KOPT-K1 (cell line): ENCODE data around the gene TAS2R7.
A peak's percentile ranks its signal among the peaks of the same experiment; 100 is the strongest.
"Not testable (repeated sequence)": the region's sequence is repeated elsewhere in the genome, so short reads cannot be mapped to it uniquely, and the experiment has no call there.

ENCODE experiments used
- H3K27ac ChIP-seq: fragments of 200-600 bp; sonication (generic); 2 replicates; pipeline ENCODE4 v1.5.1; 2016; ENCODE audit warnings: antibody characterized with exemption, mild to moderate bottlenecking, low read depth, low read length; ENCODE audit not compliant: poor library complexity, severe bottlenecking
- H3K36me3 ChIP-seq: fragments of 200-600 bp; sonication (generic); 2 replicates; pipeline ENCODE4 v1.5.1; 2017; ENCODE audit warnings: antibody characterized with exemption, mild to moderate bottlenecking, low read length, moderate library complexity; ENCODE audit not compliant: insufficient read depth
- H3K9me3 ChIP-seq: fragments of 200-600 bp; sonication (generic); 2 replicates; pipeline ENCODE4 v1.5.1; 2017; ENCODE audit warnings: antibody characterized with exemption, low read length, mild to moderate bottlenecking; ENCODE audit not compliant: insufficient read depth, poor library complexity, severe bottlenecking

The TAS2R7 gene

DNA sequence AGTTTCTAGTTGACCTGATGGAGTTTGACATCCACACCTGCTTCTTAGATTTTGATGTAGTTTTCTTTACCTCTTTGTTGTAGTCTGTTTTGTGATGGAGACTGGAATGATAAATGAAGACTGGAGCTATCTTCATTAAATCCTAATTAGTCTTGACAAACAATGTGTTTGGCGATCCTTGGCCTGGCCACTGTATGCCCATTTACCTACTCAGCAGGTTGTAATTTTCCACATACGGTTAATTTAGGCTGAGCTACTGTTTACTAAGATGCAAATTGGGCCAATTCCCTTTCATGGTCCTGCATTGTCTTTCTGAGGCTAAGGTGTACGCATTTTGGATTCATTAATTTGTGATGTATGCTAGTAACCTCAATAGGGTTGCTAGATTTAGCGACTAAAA, at the start of gene TAS2R7:
Gene TAS2R7 (minus strand): TSS at position 41 of the 400 bp plus-strand sequence. CDS start 57 bp downstream, outside the sequence.
- no peaks in the 10 kb centered on the region for H3K36me3 ChIP-seq
- no peak within 1 kb of the TSS for H3K27ac ChIP-seq
- no peaks in the 10 kb centered on the region for H3K9me3 ChIP-seq

DNA sequence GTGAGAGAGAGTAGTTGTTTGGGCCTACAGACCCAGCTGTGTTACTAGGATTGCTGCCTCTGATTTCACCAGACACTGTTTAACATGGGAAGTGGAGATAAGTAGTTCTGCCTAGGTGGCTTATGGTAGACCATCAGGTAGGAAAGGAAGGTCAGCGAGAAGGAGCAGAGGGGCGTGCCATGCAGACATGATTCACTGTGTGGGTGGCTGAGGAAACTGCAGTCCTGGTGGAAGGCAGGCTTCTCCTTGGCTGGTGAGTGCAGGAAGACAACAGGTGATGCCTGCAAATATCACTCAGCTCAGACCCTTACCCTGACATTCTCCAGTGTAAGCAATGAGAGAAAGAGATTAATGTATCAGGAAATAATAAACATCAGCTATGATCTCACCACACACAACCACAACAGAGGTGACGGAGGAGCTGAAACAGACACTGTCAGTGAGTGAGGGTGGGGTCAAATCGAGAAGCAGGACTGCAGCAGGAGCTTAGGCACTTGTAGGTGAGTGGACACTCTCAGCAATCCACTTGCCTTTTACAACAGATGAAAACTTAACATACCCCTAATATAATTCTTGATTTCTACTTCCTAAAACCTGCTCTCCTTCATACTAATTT, 48.9 kb upstream of the TAS2R7 start:
- Histone ChIP-seq H3K36me3 (peaks cover 17% of the 10 kb centered on the region; the same call in 1 of the 2 replicates), H3K9me3 (peaks cover 15% of the 10 kb centered on the region), H3K27ac (no peak overlapping the region)

DNA sequence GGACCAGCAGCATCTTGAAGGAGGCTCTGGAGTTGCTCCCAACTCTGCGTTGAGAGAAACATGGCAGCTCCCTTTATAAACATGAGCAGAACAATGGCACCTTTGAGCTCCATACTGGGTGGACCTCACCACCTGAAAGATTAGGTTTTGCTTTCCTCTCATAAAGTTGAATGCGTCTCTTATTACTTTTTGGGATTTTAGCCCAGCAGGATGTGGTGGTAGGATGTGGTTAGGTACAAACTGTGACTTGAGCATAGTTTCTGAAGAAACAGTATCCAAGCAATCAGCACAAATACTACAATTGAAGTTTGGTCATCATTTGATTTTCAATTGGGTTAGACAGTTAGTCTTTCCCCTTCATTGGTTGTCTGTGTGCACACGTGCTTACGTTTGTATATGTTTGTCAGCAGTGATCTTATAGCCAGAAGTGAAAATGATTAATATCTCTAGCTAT, 47.0 kb upstream of the TAS2R7 start, which contains the start of gene PRR4:
Gene PRR4 (minus strand): TSS at position 51 of the 454 bp plus-strand sequence. CDS start 38 bp downstream, at position 13.
- Histone ChIP-seq H3K36me3 (peaks cover 7% of the 10 kb centered on the region; the same call in 1 of the 2 replicates), H3K27ac (peak within 1 kb of the TSS; percentile 8), H3K9me3 (no peaks in the 10 kb centered on the region)

- H3K36me3 ChIP-seq = peaks cover 7% of the 10 kb centered on the region; the same call in 1 of the 2 replicates
- H3K27ac ChIP-seq = no peak overlapping the region
- H3K9me3 ChIP-seq = no peaks in the 10 kb centered on the region
These were observed 45.3 kb upstream of the TAS2R7 start for GRCh38 chr12:10847744-10848143.

GRCh38 chr12:10842862-10843261, 40.4 kb upstream of the TAS2R7 start:
- no peaks in the 10 kb centered on the region for H3K9me3 ChIP-seq
- no peak overlapping the region for H3K27ac ChIP-seq
- peaks cover 7% of the 10 kb centered on the region; the same call in 1 of the 2 replicates for H3K36me3 ChIP-seq

DNA sequence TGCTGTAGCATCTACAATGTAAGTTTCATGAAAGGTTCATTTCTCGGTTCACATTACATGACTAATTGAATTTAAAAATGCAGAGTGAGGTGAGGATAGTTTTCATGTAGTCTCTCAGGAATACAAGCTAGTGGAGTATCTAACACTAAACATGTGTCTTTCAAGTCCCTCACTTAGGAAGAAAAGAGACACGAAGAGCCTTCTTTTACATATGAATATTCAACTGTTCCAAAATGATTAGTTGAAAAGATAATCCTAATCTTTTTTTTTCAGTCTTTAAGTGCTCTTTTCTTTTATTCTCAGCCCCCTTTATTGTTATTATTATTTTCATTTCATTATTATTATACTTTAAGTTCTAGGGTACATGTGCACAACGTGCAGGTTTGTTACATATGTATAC, 36.0 kb upstream of the TAS2R7 start:
- H3K27ac ChIP-seq = no peak overlapping the region
- H3K9me3 ChIP-seq = no peaks in the 10 kb centered on the region
- H3K36me3 ChIP-seq = no peaks in the 10 kb centered on the region; the same call in 1 of the 2 replicates

- H3K36me3 ChIP-seq = no peaks in the 10 kb centered on the region
- no peaks in the 10 kb centered on the region for H3K9me3 ChIP-seq
These were observed 27.6 kb upstream of the TAS2R7 start for GRCh38 chr12:10829994-10830393.

DNA sequence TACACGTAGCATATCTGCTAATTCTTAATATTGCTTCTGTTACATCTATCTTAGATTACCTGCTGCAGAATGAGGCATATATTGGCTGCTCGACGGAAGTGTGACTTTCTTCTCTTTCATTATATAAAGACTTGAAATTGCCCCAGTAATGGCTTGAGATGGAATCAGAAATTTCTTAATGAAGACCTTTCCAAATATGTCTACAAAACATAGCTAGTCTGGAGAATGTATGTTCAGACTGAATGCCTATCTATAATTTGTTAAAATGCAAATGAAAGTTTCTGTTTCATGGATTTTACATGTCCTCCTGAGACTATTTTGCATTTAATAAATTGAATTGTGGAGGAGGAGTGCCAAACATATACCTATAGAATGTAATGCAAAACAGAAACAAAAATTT, 23.8 kb upstream of the TAS2R7 start, which contains the start of gene TAS2R10:
Gene TAS2R10 (minus strand): TSS at position 101 of the 400 bp plus-strand sequence. CDS start 89 bp downstream, at position 12.
- no peaks in the 10 kb centered on the region for H3K36me3 ChIP-seq
- no peak within 1 kb of the TSS for H3K27ac ChIP-seq
- H3K9me3 ChIP-seq = no peaks in the 10 kb centered on the region

More at GRCh38 chr12:10829994-10830393, 27.6 kb upstream of the TAS2R7 start:
- no peak overlapping the region for H3K27ac ChIP-seq

- no peak overlapping the region for H3K27ac ChIP-seq
- no peaks in the 10 kb centered on the region for H3K9me3 ChIP-seq
- no peaks in the 10 kb centered on the region for H3K36me3 ChIP-seq
These were observed 22.5 kb upstream of the TAS2R7 start for GRCh38 chr12:10824957-10825356.

DNA sequence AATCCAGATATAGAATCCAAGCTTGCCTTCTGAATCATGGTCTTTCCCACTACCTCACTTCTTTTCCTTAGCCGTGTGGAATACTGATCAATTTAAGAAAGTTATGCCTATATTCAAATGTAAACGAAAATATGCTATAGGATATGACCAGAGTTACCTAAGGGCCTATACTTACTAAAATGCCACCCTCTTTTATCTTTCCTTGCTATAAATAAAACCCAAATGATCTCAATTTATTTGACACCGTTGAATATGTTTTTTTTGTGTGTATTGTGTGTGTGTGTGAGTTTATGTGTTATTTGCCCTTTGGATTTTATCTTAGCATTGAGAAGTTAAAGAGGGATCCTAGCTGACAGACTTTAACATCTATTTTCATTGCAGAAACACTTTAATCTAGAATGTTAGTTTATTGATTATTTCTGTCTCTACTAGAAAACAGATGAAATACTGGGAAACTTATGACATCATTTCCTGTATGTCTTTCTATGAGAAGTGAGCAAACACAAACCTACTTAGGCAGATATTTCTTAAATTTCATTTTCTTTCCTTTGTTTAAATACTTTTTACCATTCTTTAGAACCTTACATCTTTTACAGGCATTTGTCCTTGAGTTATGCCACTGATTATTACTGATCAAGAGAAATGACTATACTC, 9.6 kb upstream of the TAS2R7 start:
- no peaks in the 10 kb centered on the region for H3K9me3 ChIP-seq
- no peaks in the 10 kb centered on the region for H3K36me3 ChIP-seq
- no peak overlapping the region for H3K27ac ChIP-seq

GRCh38 chr12:10810068-10810467, 7.6 kb upstream of the TAS2R7 start, which contains the start of gene TAS2R9:
TAS2R9 (minus strand) TSS chr12:10810168; CDS start chr12:10810075, 93 bp downstream.
- Histone ChIP-seq H3K36me3 (no peaks in the 10 kb centered on the region), H3K9me3 (no peaks in the 10 kb centered on the region), H3K27ac (no peak within 1 kb of the TSS)

- Histone ChIP-seq H3K27ac (no peak within 1 kb of the TSS), H3K36me3 (no peaks in the 10 kb centered on the region)
These were observed 4.8 kb upstream of the TAS2R7 start, which contains the start of gene TAS2R8 for GRCh38 chr12:10807186-10807585. TAS2R8 (minus strand) TSS chr12:10807286; CDS start chr12:10806980, 306 bp downstream.

DNA sequence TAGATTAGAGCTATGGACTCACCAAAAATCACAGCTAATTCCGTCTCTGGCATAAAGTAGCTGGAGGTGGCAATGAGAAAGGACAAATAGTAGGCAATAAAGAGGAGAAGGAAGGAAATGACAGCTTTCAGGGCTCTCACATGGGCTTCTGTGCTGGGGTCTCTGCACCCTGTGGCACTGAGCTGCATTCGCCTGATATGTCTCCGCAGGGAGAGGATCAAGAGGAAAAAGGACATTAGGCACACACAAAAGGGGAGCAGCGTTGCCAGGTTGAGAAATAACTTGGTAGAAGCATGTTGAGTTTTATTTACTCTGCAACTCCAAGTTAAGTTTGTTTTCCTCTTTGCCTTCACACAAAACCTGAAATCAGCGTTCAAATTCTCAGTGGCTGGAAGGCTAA, 686 bp downstream of the TAS2R7 start:
- no peak overlapping the region for H3K27ac ChIP-seq

More at GRCh38 chr12:10807186-10807585, 4.8 kb upstream of the TAS2R7 start, which contains the start of gene TAS2R8:
- no peaks in the 10 kb centered on the region for H3K9me3 ChIP-seq

GRCh38 chr12:10794222-10794621, 8.2 kb downstream of the TAS2R7 start:
- Histone ChIP-seq H3K9me3 (no peaks in the 10 kb centered on the region), H3K27ac (no peak overlapping the region)

More for the DNA sequence above, 686 bp downstream of the TAS2R7 start:
- H3K36me3 ChIP-seq = no peaks in the 10 kb centered on the region
- H3K9me3 ChIP-seq = no peaks in the 10 kb centered on the region

GRCh38 chr12:10791769-10792168, 10.7 kb downstream of the TAS2R7 start:
- H3K27ac ChIP-seq, H3K36me3 ChIP-seq, H3K9me3 ChIP-seq: not testable (repeated sequence)

More at GRCh38 chr12:10794222-10794621, 8.2 kb downstream of the TAS2R7 start:
- H3K36me3 ChIP-seq = no peaks in the 10 kb centered on the region
